ENCODE data around the gene SNN.

- TF ChIP-seq CTCF (IDR thresholded peaks at IDR 0.05) (no peak), ZFX (IDR thresholded peaks at IDR 0.05; ENCODE audit: borderline replicate concordance) (no peak)
These were observed 48.9 kb upstream of the SNN start for GRCh38 chr16:11619327-11619851.

Measured in 22Rv1 (cell line).